GM10248 (cell line): ENCODE data around the gene SLC45A1.

Experiments used
- CTCF ChIA-PET: fragments of 300-600 bp; sonication (Branson Sonifier 250); formaldehyde crosslinking; extraction: SDS; loops from one replicate; lab custom pipeline; 2021; ENCODE audit warnings: antibody characterized with exemption; lab: Yijun Ruan, JAX
- POLR2A ChIA-PET: fragments of 350-650 bp; sonication (Branson Sonifier 250); formaldehyde crosslinking; extraction: SDS; loops from one replicate; lab custom pipeline; 2020; ENCODE audit warnings: antibody characterized with exemption; lab: Yijun Ruan, JAX
- DNase-seq: peaks from one replicate; pipeline ENCODE4 v3.0.0; 2012; ENCODE audit errors: extremely low spot score
- TF ChIP-seq, protein P1 (sequence below): IDR thresholded peaks from 2 replicates; pipeline ENCODE4 v1.5.1; 2012; ENCODE audit warnings: mild to moderate bottlenecking, low read depth; ENCODE audit errors: extremely low read depth, missing control alignments, control extremely low read depth

The SLC45A1 gene

DNA sequence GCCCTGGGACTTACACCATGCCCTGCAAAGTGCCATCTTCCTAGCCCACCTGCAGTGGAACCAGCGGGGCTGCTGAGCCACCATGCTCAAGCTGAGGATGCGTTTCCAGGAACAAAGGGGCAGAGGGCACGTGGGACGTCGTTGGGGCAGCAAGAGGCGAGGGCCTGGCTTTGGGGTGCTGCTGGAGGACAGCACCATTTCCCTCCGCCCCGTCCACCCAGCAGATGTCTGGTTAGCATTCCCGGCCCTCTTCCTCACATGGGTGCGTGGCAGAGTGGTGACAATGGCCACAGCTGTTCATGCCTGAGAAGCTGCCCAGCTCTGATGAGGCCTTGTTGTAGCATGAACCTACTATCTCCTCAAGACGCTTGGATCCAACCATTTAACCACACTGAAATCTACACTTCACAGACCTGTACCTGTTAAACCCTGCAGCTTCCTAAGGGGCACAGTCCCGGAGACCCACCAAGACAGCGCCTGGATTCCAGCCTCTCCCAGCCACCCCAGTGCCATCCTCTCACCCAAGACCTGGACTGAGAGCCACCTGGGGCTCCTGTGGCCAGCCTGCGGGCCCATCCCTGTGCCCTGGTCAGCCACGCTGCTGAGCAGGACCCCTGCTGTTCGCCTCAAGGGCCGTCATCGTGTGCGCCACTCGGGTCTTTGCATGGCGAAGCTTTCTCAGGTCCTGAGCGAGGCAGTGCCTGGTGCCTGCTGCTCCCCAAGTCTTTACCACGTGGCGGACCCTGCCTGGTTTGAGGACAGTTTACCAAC is 33.2 kb downstream of the SLC45A1 start:
- ChIA-PET POLR2A (no interaction called here), CTCF (interaction anchor here (0.9 to 8.2 kb wide), 13 partner anchors 11 to 684 kb away, joined by 3 to 91 read pairs (median 4); no protein-coding TSS in a partner anchor)
- no peak for DNase-seq
- TF ChIP-seq, protein P1, sequence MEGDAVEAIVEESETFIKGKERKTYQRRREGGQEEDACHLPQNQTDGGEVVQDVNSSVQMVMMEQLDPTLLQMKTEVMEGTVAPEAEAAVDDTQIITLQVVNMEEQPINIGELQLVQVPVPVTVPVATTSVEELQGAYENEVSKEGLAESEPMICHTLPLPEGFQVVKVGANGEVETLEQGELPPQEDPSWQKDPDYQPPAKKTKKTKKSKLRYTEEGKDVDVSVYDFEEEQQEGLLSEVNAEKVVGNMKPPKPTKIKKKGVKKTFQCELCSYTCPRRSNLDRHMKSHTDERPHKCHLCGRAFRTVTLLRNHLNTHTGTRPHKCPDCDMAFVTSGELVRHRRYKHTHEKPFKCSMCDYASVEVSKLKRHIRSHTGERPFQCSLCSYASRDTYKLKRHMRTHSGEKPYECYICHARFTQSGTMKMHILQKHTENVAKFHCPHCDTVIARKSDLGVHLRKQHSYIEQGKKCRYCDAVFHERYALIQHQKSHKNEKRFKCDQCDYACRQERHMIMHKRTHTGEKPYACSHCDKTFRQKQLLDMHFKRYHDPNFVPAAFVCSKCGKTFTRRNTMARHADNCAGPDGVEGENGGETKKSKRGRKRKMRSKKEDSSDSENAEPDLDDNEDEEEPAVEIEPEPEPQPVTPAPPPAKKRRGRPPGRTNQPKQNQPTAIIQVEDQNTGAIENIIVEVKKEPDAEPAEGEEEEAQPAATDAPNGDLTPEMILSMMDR, result no peak

DNA sequence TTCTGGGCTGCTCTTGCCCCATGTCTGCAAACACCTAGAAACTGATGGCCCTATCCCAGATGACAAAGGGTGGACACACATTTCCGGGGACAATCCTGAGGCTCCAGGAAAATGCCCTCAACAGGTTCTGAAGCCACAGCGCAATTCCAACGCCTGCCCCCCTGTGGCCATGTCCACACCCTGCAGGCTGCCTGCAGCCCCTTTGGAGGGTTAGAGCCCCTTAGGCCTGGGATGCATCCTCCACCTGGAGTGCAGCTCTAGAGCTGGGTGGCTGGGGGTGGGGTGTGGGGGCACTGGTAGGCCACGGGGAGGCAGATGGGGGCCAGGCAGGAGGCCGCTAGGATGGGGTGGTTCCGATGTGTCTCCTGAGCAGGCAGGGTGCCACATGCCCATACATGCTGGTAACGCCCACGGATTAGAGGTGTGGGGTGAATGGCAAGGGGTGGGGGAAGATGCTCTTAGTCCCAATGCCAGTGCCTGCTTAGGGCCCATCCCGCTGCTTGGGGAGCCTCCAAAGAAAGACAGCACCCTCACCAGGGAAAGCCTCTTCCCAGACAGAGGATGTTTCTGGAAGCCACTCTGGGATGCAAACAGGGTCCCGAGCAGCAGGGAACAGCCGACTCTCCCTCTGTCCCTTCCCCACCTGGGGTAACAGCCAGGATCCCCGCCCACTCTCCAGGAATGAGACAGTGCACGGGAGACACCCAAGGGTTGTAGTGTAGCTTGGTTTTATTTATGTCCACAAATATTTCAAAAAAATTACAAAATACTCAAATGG is 34.0 kb downstream of the SLC45A1 start:
- ChIA-PET CTCF (interaction anchor here (1.0 to 8.2 kb wide), 7 partner anchors 16 to 497 kb away, joined by 3 to 91 read pairs (median 4); no protein-coding TSS in a partner anchor), POLR2A (no interaction called here)
- TF ChIP-seq, protein P1, result peak; percentile 55
- peak; percentile 52 for DNase-seq

DNA sequence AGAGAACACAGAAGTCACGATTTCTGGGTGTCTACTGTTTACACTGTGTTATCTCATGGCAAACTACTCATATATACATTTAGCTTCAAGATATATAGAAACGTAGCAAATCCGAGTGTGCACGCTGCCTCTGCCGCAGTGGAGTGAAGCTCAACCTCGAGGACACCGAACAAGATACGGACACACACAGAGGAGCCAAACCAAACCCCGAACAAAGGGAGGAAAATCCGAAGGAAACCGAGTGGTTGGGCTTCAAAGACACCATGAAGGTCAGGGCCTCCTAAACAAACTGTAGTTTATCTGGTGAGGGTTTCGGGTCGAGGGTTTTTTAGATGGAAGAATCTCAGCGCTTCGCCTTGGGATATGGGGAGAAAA is 34.5 kb downstream of the SLC45A1 start:
- ChIA-PET CTCF (interaction anchor here (0.9 to 8.2 kb wide), 6 partner anchors 14 to 496 kb away, joined by 3 to 91 read pairs (median 3); no protein-coding TSS in a partner anchor), POLR2A (no interaction called here)

DNA sequence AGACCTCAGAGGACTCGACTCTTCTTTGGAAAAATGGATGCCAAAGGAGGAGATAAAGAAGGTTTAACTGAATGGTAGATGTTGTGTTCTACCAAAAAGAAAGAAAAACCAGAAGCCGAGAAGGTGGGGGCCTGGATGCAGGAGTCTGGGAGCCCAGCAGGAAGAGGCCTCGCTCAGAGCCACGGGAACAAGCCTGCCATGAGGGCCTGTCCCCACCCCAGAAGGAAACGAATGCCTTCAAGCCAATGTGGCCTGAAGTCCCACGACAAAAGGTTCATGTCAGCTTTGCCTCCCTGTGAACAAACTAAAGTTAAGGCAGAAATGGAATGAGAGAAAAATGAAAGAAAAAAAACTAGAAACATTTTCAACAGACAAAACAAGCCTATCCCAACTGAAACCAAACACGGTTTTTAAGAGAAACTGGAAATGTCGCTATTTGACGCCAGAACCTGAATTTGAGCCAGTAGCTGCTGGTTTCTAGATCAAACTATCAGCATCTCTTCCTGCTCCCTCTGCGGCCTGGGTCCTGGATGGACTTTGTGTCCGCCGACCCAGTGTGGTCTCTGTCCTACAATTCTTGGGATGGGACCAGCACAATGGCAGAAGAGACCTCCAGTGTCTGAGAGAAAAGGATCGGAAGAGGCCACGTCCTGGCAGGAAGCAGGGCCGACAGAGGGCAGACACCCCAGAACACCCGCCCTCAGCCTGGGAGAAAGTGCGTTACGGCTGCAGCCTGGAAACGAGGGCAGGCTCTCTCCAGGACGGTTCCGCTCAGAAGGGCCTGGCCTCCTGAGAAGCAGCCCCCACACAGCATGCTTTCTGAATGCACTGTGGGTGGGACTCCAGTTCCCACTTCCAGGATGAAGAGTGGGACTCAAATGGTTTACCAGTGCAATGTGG is 35.2 kb downstream of the SLC45A1 start:
- TF ChIP-seq, protein P1, result no peak
- no peak for DNase-seq
- ChIA-PET POLR2A (no interaction called here), CTCF (interaction anchor here (0.9 to 8.2 kb wide), 6 partner anchors 13 to 496 kb away, joined by 3 to 91 read pairs (median 3); no protein-coding TSS in a partner anchor)

More for the DNA sequence above, 34.5 kb downstream of the SLC45A1 start:
- DNase-seq, result no peak
- TF ChIP-seq, protein P1, result no peak

DNA sequence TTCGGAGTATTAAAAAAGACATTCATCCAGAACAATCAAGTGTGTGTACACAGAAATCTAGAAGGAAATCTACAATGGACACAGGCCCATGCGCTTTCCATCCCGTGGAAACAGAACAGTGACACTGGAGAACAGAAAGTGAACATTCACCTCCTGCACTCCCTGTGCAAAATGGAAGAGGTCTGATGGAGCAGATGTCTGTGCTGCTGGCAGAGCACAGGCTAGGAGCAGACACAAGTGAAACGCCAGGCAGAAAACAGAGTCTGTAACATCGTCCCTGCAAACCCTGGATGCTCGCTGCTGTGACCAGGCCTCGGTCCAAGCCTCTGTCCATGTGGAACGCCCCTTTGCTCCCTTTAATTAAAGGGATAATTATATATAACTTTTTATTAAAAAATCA is 36.1 kb downstream of the SLC45A1 start:
- CTCF ChIA-PET, result no interaction called here
- no peak for DNase-seq
- TF ChIP-seq, protein P1, result no peak
- POLR2A ChIA-PET, result no interaction called here
